ENCODE measurements around the gene ANKS6.
A peak's percentile ranks its signal among the peaks of the same experiment; 100 is the strongest.

Gene ANKS6

DNA sequence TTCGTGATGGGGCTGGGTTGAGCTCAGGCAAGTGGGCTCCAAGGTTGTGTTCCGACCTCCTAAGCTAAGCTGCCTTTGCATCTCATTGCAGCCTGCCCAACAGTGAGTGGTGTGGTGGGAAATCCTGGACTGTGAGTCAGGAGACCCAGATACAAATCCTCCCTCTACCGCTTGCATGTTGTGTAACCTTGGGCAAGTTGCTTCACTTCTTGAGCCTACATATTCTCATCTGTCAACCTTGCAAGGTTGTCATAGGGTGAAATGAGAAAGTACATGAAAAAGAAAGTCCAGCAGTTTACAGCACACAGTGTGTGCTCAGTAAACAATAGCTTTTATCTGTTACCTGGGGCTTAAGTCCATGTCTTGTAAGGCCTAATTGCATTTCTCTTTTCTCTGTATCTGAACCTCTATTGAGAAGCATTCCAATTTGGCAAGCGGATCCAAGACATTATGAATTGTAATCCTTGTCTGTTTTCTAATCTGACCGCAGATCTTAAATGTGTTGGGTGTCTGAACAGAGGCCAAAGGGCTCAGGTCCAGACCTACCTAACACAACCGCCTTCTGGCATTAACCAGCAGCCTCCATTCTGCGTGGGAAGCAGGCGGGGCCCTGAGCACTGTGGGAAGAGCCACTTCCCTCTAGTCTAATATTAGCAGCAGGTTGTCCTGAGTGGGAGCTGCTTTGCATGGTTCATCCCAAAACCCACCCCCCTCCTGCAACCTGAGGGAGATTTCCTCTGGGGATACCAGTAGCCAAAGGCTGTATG is 9.3 kb upstream of the ANKS6 start:
- peak overlapping the region; percentile 79 for H3K27ac ChIP-seq
- no peak for TF ChIP-seq CTCF (conservative IDR thresholded peaks at IDR 0.05; ENCODE audit: low read depth)
- ChIA-PET POLR2A (ENCODE audit: low non-redundant PET) (no interaction called here), CTCF (interaction anchor here (0.6 to 1.5 kb wide), 6 partner anchors 10 to 550 kb away, joined by 3 to 9 read pairs (median 4); partner anchors contain the start of genes ANKS6 and TBC1D2)
- DNase-seq (ENCODE audit: low spot score): peak; percentile 59

DNA sequence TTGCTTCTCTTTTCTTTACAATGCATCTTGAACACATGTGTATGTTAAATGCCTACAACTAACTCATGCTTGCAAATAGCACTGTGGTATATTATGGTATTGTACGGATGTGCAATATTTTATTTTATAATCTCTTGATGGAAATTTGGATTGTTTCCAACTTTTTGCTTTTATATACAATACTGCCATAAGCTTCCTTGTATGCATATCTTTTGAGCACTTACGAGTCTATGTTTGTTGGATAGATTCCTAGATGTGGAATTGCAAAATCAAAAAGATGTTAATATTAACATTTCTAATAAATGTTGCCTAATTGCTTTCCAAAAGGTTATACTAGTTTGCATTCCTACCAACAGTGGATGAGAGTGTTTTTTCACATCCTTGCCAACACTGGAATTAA is 7.7 kb upstream of the ANKS6 start:
- CTCF ChIA-PET: interaction anchor here (1.2 kb wide), 1 partner anchor 14 kb away, joined by 4 read pairs; no protein-coding TSS in a partner anchor
- no peak for TF ChIP-seq CTCF (conservative IDR thresholded peaks at IDR 0.05; ENCODE audit: low read depth)
- no peak for DNase-seq (ENCODE audit: low spot score)
- POLR2A ChIA-PET (ENCODE audit: low non-redundant PET): no interaction called here
- H3K27ac ChIP-seq: no peak overlapping the region

DNA sequence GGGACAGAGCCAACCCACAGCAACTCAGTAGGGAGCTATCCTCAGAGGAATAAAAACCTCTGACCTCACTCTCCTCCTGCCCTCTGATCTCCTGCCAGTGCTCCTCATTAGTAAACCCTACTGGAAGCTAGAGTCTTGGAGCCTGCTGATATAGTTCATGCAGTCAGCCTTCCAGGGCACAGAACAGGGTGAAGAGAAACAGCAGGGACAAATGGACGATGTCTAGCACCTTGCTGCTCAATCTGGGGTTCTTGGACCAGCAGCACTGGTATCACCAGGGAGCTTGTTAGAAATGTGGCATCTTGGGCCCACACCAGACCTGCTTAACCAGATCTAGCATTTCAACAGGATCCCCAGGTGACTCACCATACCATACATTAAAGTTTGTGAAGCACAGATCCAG is 5.6 kb upstream of the ANKS6 start:
- ChIA-PET POLR2A (ENCODE audit: low non-redundant PET) (no interaction called here), CTCF (interaction anchor here (0.5 to 1.1 kb wide), 3 partner anchors 196 to 883 kb away, joined by 3 read pairs; no protein-coding TSS in a partner anchor)
- peak; percentile 72 for DNase-seq (ENCODE audit: low spot score)
- no peak for TF ChIP-seq CTCF (conservative IDR thresholded peaks at IDR 0.05; ENCODE audit: low read depth)
- H3K27ac ChIP-seq: no peak overlapping the region

DNA sequence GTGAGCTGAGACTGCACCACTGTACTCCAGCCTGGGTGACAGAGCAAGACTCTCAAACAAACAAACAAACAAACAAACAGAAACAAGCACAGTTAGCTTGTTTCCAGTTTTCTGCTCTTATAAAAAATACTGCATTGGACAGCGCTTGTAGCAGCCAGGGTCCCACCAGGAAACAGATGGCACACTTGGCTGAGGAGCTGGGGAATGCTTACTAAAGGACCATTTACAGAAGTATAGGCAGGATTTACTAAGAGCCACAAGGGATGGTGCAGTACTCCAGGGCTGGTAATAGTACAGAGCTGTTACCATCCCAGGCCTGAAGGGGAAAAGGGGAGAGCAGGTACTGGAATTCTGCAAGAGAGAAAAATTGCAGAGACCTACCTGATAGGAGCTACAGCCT is 5.2 kb upstream of the ANKS6 start:
- no peak overlapping the region for H3K27ac ChIP-seq
- DNase-seq (ENCODE audit: low spot score): no peak
- no peak for TF ChIP-seq CTCF (conservative IDR thresholded peaks at IDR 0.05; ENCODE audit: low read depth)
- ChIA-PET POLR2A (ENCODE audit: low non-redundant PET) (no interaction called here), CTCF (interaction anchor here (0.5 to 1.1 kb wide), 2 partner anchors 197 to 418 kb away, joined by 3 read pairs; no protein-coding TSS in a partner anchor)

GRCh38 chr9:98798254-98798653 is 1.9 kb upstream of the ANKS6 start:
- DNase-seq (ENCODE audit: low spot score): no peak
- no peak for TF ChIP-seq CTCF (conservative IDR thresholded peaks at IDR 0.05; ENCODE audit: low read depth)
- CTCF ChIA-PET: interaction anchor here (0.6 to 1.5 kb wide), 3 partner anchors 454 to 504 kb away, joined by 3 to 4 read pairs (median 3); no protein-coding TSS in a partner anchor
- POLR2A ChIA-PET (ENCODE audit: low non-redundant PET): no interaction called here
- H3K27ac ChIP-seq: no peak overlapping the region

GRCh38 chr9:98797491-98797890 is 1.1 kb upstream of the ANKS6 start:
- H3K27ac ChIP-seq: no peak overlapping the region
- no peak for TF ChIP-seq CTCF (conservative IDR thresholded peaks at IDR 0.05; ENCODE audit: low read depth)
- CTCF ChIA-PET: interaction anchor here (0.6 to 1.5 kb wide), 3 partner anchors 419 to 482 kb away, joined by 3 to 4 read pairs (median 3); no protein-coding TSS in a partner anchor
- no peak for DNase-seq (ENCODE audit: low spot score)
- POLR2A ChIA-PET (ENCODE audit: low non-redundant PET): no interaction called here

All from RWPE1 (cell line).